DND-41 (cell line): Measurements from ENCODE around the gene HSD17B14.

Experiments
- ATAC-seq: fragments of 200-7000 bp; cut with Tn5 transposase; 3 replicates; pipeline ENCODE4 v1.9.1; 2021; ENCODE audit warnings: low read depth; ENCODE audit not compliant: insufficient read depth
- DNase-seq: peaks from one replicate; pipeline ENCODE4 v3.0.0-alpha.2; 2020
- H2AFZ ChIP-seq: 2 replicates; pipeline ENCODE4 v1.6.0; 2012; ENCODE audit warnings: low read depth, low read length
- H3K27ac ChIP-seq: 2 replicates; pipeline ENCODE4 v1.5.1; 2012; ENCODE audit warnings: low read length, inconsistent platforms
- H3K27me3 ChIP-seq: fragments of 200-600 bp; sonication (generic); 2 replicates; pipeline ENCODE4 v1.6.0; 2012; ENCODE audit warnings: low read length, mild to moderate bottlenecking, inconsistent platforms; ENCODE audit not compliant: insufficient read depth, poor library complexity
- H3K36me3 ChIP-seq: 2 replicates; pipeline ENCODE4 v1.5.1; 2012; ENCODE audit warnings: low read length, inconsistent platforms; ENCODE audit not compliant: insufficient read depth
- H3K4me1 ChIP-seq: 2 replicates; pipeline ENCODE4 v1.5.1; 2012; ENCODE audit warnings: mild to moderate bottlenecking, low read length; ENCODE audit not compliant: insufficient read depth
- H3K4me2 ChIP-seq: 2 replicates; pipeline ENCODE4 v1.6.0; 2012; ENCODE audit warnings: mild to moderate bottlenecking, moderate library complexity, low read length, inconsistent platforms; ENCODE audit not compliant: insufficient read depth
- H3K4me3 ChIP-seq, 2 experiments: fragments of 200-600 bp in 1 of 2; shearing (Covaris generic) in 1 of 2; 2 replicates each; pipeline ENCODE4 v1.5.1; 2012 to 2016; ENCODE audit warnings: inconsistent platforms in 2 of 2, low read length in 2 of 2, mild to moderate bottlenecking in 2 of 2, low read depth in 1 of 2, moderate library complexity in 1 of 2
- H3K79me2 ChIP-seq: 2 replicates; pipeline ENCODE4 v1.6.0; 2012; ENCODE audit warnings: low read length, inconsistent platforms; ENCODE audit not compliant: insufficient read depth
- H3K9ac ChIP-seq: 2 replicates; pipeline ENCODE4 v1.6.0; 2012; ENCODE audit warnings: low read depth, mild to moderate bottlenecking, inconsistent platforms, low read length, moderate library complexity
- H3K9me3 ChIP-seq: 2 replicates; pipeline ENCODE4 v1.5.1; 2012; ENCODE audit warnings: low read length, moderate library complexity, mild to moderate bottlenecking, inconsistent platforms; ENCODE audit not compliant: insufficient read depth, severe bottlenecking
- H4K20me1 ChIP-seq: 2 replicates; pipeline ENCODE4 v1.6.0; 2012; ENCODE audit warnings: low read length; ENCODE audit not compliant: insufficient read depth
- EZH2 ChIP-seq: IDR thresholded peaks from 3 replicates; pipeline ENCODE4 v1.6.1; 2012; ENCODE audit warnings: borderline replicate concordance, low read depth, mild to moderate bottlenecking, moderate library complexity, low read length, inconsistent platforms; ENCODE audit not compliant: severe bottlenecking
- TF ChIP-seq, protein P1 (sequence below): IDR thresholded peaks from 2 replicates; pipeline ENCODE4 v1.5.1; 2012; ENCODE audit warnings: borderline replicate concordance, low read length, moderate library complexity, mild to moderate bottlenecking; ENCODE audit not compliant: poor library complexity, severe bottlenecking; ENCODE audit errors: extremely low read depth

HSD17B14 gene

DNA sequence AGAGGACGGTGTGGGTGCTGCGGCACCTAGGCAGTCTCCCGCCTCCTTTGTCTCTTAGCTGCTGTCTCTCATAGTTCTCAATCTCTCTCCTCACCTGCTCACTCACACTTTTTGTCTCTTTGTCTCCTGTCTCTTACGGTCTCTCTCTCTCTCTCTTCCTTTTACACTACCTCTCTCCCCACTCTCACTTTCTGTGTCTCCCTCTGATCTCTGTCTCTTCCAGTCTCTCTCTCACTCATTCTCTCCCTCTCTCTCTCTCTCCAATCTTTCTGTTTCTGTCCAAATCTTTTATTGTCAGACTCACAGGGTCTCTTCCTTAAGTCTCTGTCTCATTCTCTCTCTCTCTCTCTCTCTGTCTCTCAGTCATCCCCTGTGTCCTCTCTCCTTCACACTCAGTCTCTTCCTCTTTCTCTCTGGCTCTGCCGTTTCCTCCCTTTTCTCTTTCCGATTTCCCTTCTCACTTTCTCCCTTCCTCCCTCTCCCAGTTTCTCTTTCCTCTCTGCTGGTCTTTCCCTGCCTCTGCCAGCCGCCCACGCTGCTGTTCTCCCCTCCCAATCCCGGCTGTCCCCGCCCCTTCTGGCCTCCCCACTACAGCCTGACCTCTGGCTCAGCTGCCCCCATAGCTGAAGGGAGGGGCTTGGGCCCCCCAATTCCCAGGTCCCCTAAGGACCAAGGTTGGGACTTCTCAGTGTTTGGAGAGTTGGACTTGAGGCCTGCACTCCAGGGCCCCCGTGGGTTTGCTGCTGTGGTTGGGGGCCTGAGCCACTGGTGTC, 32.0 kb upstream of the HSD17B14 start, which contains the start of gene PLEKHA4:
PLEKHA4 (minus strand) TSS at position 504 of the 773 bp plus-strand sequence. CDS start 997 bp downstream, outside the sequence.
- peaks cover 1% of the 10 kb centered on the region; the same call in 1 of the 2 replicates for H3K36me3 ChIP-seq
- peaks cover 13% of the 10 kb centered on the region for H3K27me3 ChIP-seq
- ATAC-seq (no peak), DNase-seq (no peak)
- no peak within 1 kb of the TSS for H3K4me3 ChIP-seq
- no peak within 1 kb of the TSS for H3K27ac ChIP-seq
- H4K20me1 ChIP-seq, result peaks cover 2% of the 10 kb centered on the region; the same call in 1 of the 2 replicates
- 0 out of 2 replicates have a peak within 1 kb of the TSS, but pooled peaks have one; percentile 14 for H3K9ac ChIP-seq
- peaks cover 11% of the 10 kb centered on the region for H3K79me2 ChIP-seq
- no peak within 1 kb of the TSS for H3K4me2 ChIP-seq
- H2AFZ ChIP-seq, result peak within 1 kb of the TSS; percentile 43; the same call in 1 of the 2 replicates
- peaks cover 11% of the 10 kb centered on the region for H3K4me1 ChIP-seq
- TF ChIP-seq, protein P1, sequence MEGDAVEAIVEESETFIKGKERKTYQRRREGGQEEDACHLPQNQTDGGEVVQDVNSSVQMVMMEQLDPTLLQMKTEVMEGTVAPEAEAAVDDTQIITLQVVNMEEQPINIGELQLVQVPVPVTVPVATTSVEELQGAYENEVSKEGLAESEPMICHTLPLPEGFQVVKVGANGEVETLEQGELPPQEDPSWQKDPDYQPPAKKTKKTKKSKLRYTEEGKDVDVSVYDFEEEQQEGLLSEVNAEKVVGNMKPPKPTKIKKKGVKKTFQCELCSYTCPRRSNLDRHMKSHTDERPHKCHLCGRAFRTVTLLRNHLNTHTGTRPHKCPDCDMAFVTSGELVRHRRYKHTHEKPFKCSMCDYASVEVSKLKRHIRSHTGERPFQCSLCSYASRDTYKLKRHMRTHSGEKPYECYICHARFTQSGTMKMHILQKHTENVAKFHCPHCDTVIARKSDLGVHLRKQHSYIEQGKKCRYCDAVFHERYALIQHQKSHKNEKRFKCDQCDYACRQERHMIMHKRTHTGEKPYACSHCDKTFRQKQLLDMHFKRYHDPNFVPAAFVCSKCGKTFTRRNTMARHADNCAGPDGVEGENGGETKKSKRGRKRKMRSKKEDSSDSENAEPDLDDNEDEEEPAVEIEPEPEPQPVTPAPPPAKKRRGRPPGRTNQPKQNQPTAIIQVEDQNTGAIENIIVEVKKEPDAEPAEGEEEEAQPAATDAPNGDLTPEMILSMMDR, result no peak
- TF ChIP-seq EZH2, result no peak
- no peaks in the 10 kb centered on the region for H3K9me3 ChIP-seq

DNA sequence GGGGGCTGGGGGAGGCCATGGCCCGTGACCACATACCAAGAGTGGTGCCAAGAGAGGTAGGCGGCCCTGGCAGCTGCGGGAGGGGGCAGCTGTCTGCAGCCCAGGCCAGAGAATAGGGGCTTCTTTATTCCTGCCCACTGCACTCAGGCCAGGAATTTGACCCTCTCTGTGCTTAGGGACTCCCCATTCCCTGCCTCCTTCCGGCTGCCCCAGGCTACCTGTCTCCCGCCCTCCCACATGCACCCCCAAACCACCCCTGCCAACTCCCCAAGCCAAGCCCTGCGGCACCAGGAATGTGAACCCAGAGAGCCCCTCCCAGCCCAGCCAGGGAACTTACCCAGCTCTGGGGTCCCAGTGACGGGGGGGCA, 31.4 kb upstream of the HSD17B14 start:
- no peak overlapping the region for H2AFZ ChIP-seq
- DNase-seq, result no peak
- H3K9ac ChIP-seq, result no peak overlapping the region
- no peaks in the 10 kb centered on the region for H3K9me3 ChIP-seq
- peaks cover 5% of the 10 kb centered on the region for H3K79me2 ChIP-seq
- no peak for ATAC-seq
- no peak overlapping the region for H3K4me3 ChIP-seq
- H3K27ac ChIP-seq, result no peak overlapping the region
- no peak overlapping the region for H3K4me2 ChIP-seq
- peaks cover 13% of the 10 kb centered on the region for H3K27me3 ChIP-seq
- TF ChIP-seq, protein P1, result no peak
- no peak for TF ChIP-seq EZH2
- no peaks in the 10 kb centered on the region; the same call in 1 of the 2 replicates for H3K36me3 ChIP-seq
- H3K4me1 ChIP-seq, result peaks cover 6% of the 10 kb centered on the region
- H4K20me1 ChIP-seq, result no peaks in the 10 kb centered on the region

DNA sequence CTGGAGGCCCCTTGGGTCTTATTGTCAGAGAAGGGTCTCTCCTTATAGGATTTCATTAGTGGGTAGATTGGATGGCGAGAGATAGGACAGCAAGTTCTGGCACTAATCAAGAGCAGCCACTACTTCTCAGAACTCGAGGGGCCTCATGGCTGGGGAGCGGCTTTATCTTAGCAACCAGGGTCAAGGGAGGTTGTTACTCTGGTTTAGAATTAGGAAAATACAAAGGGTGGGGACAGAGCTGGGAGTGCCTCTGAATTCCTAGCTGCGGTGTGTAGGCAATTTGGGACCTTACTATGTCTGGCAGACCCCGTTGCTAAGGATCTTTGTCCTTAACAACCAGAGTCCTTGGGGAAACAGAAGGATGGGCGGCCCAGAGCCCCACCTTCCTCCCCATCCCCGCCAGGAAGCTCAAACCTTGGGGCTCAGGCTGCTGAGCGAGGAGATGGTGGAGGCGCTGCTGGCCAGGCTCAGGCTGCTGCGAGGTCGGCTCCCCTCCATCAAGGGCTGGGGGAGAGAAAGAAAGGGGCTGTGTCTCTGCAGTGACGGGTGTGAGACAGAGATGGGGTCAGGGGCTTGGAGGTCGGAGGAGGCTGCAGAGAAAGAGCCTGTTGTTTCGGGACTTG, 30.9 kb upstream of the HSD17B14 start:
- Histone ChIP-seq H3K36me3 (no peaks in the 10 kb centered on the region), H3K4me2 (no peak overlapping the region), H4K20me1 (no peaks in the 10 kb centered on the region), H2AFZ (no peak overlapping the region), H3K4me3 (no peak overlapping the region), H3K27me3 (peaks cover 13% of the 10 kb centered on the region), H3K79me2 (no peaks in the 10 kb centered on the region), H3K9ac (no peak overlapping the region), H3K4me1 (peaks cover 4% of the 10 kb centered on the region), H3K9me3 (no peaks in the 10 kb centered on the region), H3K27ac (no peak overlapping the region)
- TF ChIP-seq EZH2, result no peak
- ATAC-seq, result no peak
- no peak for DNase-seq

DNA sequence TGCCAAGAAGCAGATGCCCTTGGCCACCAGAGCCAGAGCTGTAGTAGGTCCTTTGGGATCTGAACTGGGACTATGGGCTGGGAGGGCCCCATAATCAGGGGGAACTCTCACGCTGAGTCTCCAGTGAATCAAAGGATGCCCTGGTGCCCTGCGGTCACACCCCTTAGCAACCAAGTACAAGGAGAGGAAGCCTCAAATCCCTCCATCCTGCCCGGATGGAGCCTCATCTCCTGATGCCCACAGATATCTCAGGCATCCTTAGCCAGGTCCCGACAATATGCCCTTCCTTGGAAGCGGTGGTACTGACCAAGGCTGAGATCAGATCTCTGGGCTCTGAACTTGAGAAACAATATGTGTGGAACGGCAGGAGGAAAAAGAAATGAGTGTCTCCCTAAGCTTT, 30.4 kb upstream of the HSD17B14 start:
- Histone ChIP-seq H3K4me1 (peaks cover under 1% of the 10 kb centered on the region; the same call in 1 of the 2 replicates), H2AFZ (no peak overlapping the region), H3K27me3 (peaks cover 13% of the 10 kb centered on the region), H3K9me3 (no peaks in the 10 kb centered on the region), H3K4me3 (no peak overlapping the region), H3K9ac (no peak overlapping the region), H3K27ac (no peak overlapping the region), H3K36me3 (no peaks in the 10 kb centered on the region), H3K4me2 (no peak overlapping the region), H4K20me1 (no peaks in the 10 kb centered on the region), H3K79me2 (no peaks in the 10 kb centered on the region)
- DNase-seq, result no peak
- ATAC-seq, result no peak
- no peak for TF ChIP-seq EZH2
- TF ChIP-seq, protein P1, result no peak
